Hepatocyte (in vitro differentiated cells): Measurements from ENCODE around the gene NEDD4L. TPM values are rescaled to one million over a fixed set of nuclear protein-coding genes. Genes with fewer than 3 reads are reported as not detected.
A peak's percentile ranks its signal among the peaks of the same experiment; 100 is the strongest.

ENCODE experiments used
- DNase-seq: peaks from one replicate; pipeline ENCODE4 v3.0.0-alpha.2; 2016; ENCODE audit warnings: low spot score
- H2AFZ ChIP-seq: fragments of 200-600 bp; sonication (generic); 2 replicates; pipeline ENCODE4 v1.6.0; 2016; ENCODE audit warnings: antibody characterized with exemption, mild to moderate bottlenecking
- H3K27ac ChIP-seq: fragments of 200-600 bp; sonication (generic); 2 replicates; pipeline ENCODE4 v1.5.1; 2016; ENCODE audit warnings: mild to moderate bottlenecking
- H3K27me3 ChIP-seq: fragments of 200-600 bp; sonication (generic); 2 replicates; pipeline ENCODE4 v1.6.1; 2016
- H3K36me3 ChIP-seq: fragments of 200-600 bp; sonication (generic); replicated peaks from 2 replicates; pipeline ENCODE4 v1.5.1; 2016; ENCODE audit warnings: low read depth; ENCODE audit not compliant: insufficient read depth
- H3K4me1 ChIP-seq: fragments of 200-600 bp; sonication (generic); 2 replicates; pipeline ENCODE4 v1.5.1; 2016; ENCODE audit warnings: mild to moderate bottlenecking, moderate library complexity; ENCODE audit not compliant: insufficient read depth
- H3K4me2 ChIP-seq: fragments of 200-600 bp; sonication (generic); 2 replicates; pipeline ENCODE4 v1.6.0; 2016
- H3K4me3 ChIP-seq: fragments of 200-600 bp; sonication (generic); 2 replicates; pipeline ENCODE4 v1.5.1; 2016; ENCODE audit warnings: mild to moderate bottlenecking
- H3K79me2 ChIP-seq: fragments of 200-600 bp; sonication (generic); 2 replicates; pipeline ENCODE4 v1.6.0; 2017; ENCODE audit warnings: mild to moderate bottlenecking
- H3K9me2 ChIP-seq: fragments of 200-600 bp; sonication (generic); replicated peaks from 2 replicates; pipeline ENCODE4 v1.6.0; 2017; ENCODE audit warnings: mild to moderate bottlenecking; ENCODE audit not compliant: insufficient read depth
- H3K9me3 ChIP-seq: fragments of 200-600 bp; sonication (generic); 2 replicates; pipeline ENCODE4 v1.5.1; 2016; ENCODE audit warnings: low read depth, mild to moderate bottlenecking
- H4K20me1 ChIP-seq: fragments of 200-600 bp; sonication (generic); 2 replicates; pipeline ENCODE4 v1.6.0; 2016; ENCODE audit warnings: mild to moderate bottlenecking; ENCODE audit not compliant: insufficient read depth, poor library complexity, severe bottlenecking
- CTCF ChIP-seq: fragments of 200-600 bp; sonication (generic); IDR thresholded peaks from 2 replicates; pipeline ENCODE4 v1.5.1; 2016; ENCODE audit warnings: antibody characterized with exemption, mild to moderate bottlenecking; ENCODE audit not compliant: poor library complexity
- EZH2 ChIP-seq: fragments of 200-600 bp; sonication (generic); IDR thresholded peaks from 2 replicates; pipeline ENCODE4 v1.6.1; 2016; ENCODE audit warnings: antibody characterized with exemption, mild to moderate bottlenecking, borderline replicate concordance
- EZH2phosphoT487 ChIP-seq: fragments of 200-600 bp; sonication (generic); IDR thresholded peaks from one replicate; pipeline ENCODE4 v1.6.1; 2018; ENCODE audit warnings: antibody characterized with exemption, mild to moderate bottlenecking, low read depth, moderate library complexity; ENCODE audit not compliant: unreplicated experiment, severe bottlenecking
- WGBS: methylation state at CpG from one replicate; pipeline ENCODE4 v1.1.6; 2016; ENCODE audit warnings: low lambda C conversion rate; ENCODE audit errors: missing lambda C conversion rate; 5-methylcytosine and 5-hydroxymethylcytosine counted together
- polyA plus RNA-seq: library from polyadenylated mRNA; unstranded; fragments of >200 nt; fragmentation: Nextera tagmentation; extraction: Ambion mirVana; gene quantifications from 2 replicates; pipeline ENCODE4 v1.2.1, GENCODE V29; 2016
- total RNA-seq: library from RNA; depleted of rRNA; stranded (reverse); fragments of >200 nt; gene quantifications from 2 replicates; pipeline ENCODE4 v1.2.3, GENCODE V29; 2014

Gene NEDD4L
- total and polyA plus RNA-seq, 2 experiments from 2014 or later: 104 to 140 TPM

GRCh38 chr18:58315041-58315440 lies 271.0 kb downstream of the NEDD4L start:
- H3K4me1 ChIP-seq: peaks cover 30% of the 10 kb centered on the region
- no peaks in the 10 kb centered on the region for H3K27me3 ChIP-seq
- H3K79me2 ChIP-seq: peaks cover 84% of the 10 kb centered on the region
- H3K4me2 ChIP-seq: peak overlapping the region; percentile 1
- H3K9me3 ChIP-seq: no peaks in the 10 kb centered on the region
- TF ChIP-seq EZH2 (no peak), EZH2phosphoT487 (no peak), CTCF (no peak)
- no peak overlapping the region for H3K4me3 ChIP-seq
- 84% methylated on average over 8 of the region's 8 CpGs for WGBS
- peaks cover 3% of the 10 kb centered on the region for H4K20me1 ChIP-seq
- H3K9me2 ChIP-seq: no peaks in the 10 kb centered on the region
- peak overlapping the region; percentile 65 for H3K27ac ChIP-seq
- DNase-seq: no peak
- no peak overlapping the region for H2AFZ ChIP-seq
- H3K36me3 ChIP-seq: no peaks in the 10 kb centered on the region

GRCh38 chr18:58315739-58316215 lies 271.8 kb downstream of the NEDD4L start:
- Histone ChIP-seq H3K79me2 (peaks cover 91% of the 10 kb centered on the region), H3K36me3 (no peaks in the 10 kb centered on the region), H2AFZ (no peak overlapping the region), H3K27ac (peak overlapping the region; percentile 65), H3K9me3 (no peaks in the 10 kb centered on the region), H3K9me2 (no peaks in the 10 kb centered on the region), H4K20me1 (peaks cover 3% of the 10 kb centered on the region), H3K4me3 (no peak overlapping the region), H3K27me3 (no peaks in the 10 kb centered on the region), H3K4me2 (no peak overlapping the region), H3K4me1 (peaks cover 27% of the 10 kb centered on the region)
- TF ChIP-seq EZH2phosphoT487 (no peak), CTCF (no peak), EZH2 (no peak)
- no peak for DNase-seq
- 85% methylated on average over 15 of the region's 15 CpGs for WGBS

- no peaks in the 10 kb centered on the region for H3K27me3 ChIP-seq
- H4K20me1 ChIP-seq: peaks cover 3% of the 10 kb centered on the region
- no peaks in the 10 kb centered on the region for H3K9me3 ChIP-seq
- H3K4me2 ChIP-seq: no peak overlapping the region
- DNase-seq: no peak
- H3K4me3 ChIP-seq: no peak overlapping the region
- H3K79me2 ChIP-seq: peaks cover 88% of the 10 kb centered on the region
- no peaks in the 10 kb centered on the region for H3K9me2 ChIP-seq
- H3K36me3 ChIP-seq: no peaks in the 10 kb centered on the region
- WGBS: 85% methylated on average over 16 of the region's 16 CpGs
- peaks cover 23% of the 10 kb centered on the region for H3K4me1 ChIP-seq
- H3K27ac ChIP-seq: peak overlapping the region; percentile 65
- no peak for TF ChIP-seq EZH2phosphoT487
- no peak for TF ChIP-seq EZH2
- no peak for TF ChIP-seq CTCF
- no peak overlapping the region for H2AFZ ChIP-seq
Measured at GRCh38 chr18:58316396-58317342, 272.6 kb downstream of the NEDD4L start.
